Upper lobe of left lung (tissue), 4 donors: ENCODE results near the gene TNPO1.

ENCODE experiments used
- CTCF ChIP-seq, 6 experiments: fragments of 450-650 bp in 4 of 6; fragments of 200-600 bp in 2 of 6; sonication (generic) in 2 of 6; IDR thresholded peaks; one replicate each; pipeline ENCODE4 v1.5.1; 2016 to 2019; ENCODE audit warnings: antibody characterized with exemption in 6 of 6
- EP300 ChIP-seq, 4 donors: sonication (generic); formaldehyde crosslinking; IDR thresholded peaks; one replicate each; pipeline ENCODE4 v1.5.1; 2017; ENCODE audit warnings: antibody characterized with exemption in 4 of 4, control low read depth in 2 of 4

GRCh38 chr5:72859127-72859526 is 42.7 kb downstream of the TNPO1 start:
- no peak for TF ChIP-seq CTCF (IDR thresholded peaks at IDR 0.05)
- no peak for TF ChIP-seq EP300 (IDR thresholded peaks at IDR 0.05)
